H9 (cell line): ENCODE measurements around the gene ISYNA1. TPM values are rescaled to one million over a fixed set of nuclear protein-coding genes. Genes with fewer than 3 reads are reported as not detected.

Experiments used
- DNase-seq: peaks from one replicate; pipeline ENCODE4 v3.0.0-alpha.2; 2017
- H2AFZ ChIP-seq: one replicate; pipeline ENCODE4 v1.6.1; 2013; ENCODE audit warnings: mild to moderate bottlenecking, low read length, control low read depth, moderate library complexity
- H2AK5ac ChIP-seq: 2 replicates; pipeline ENCODE4 v1.6.1; 2013; ENCODE audit warnings: low read length, control low read depth, mixed read lengths; ENCODE audit not compliant: insufficient read length
- H2BK120ac ChIP-seq: one replicate; pipeline ENCODE4 v1.6.1; 2013; ENCODE audit warnings: low read depth, mild to moderate bottlenecking, low read length, control low read depth, inconsistent platforms; ENCODE audit not compliant: poor library complexity, severe bottlenecking
- H2BK12ac ChIP-seq: 2 replicates; pipeline ENCODE4 v1.6.1; 2013; ENCODE audit warnings: low read length, control low read depth, mixed read lengths, low read depth; ENCODE audit not compliant: insufficient read length
- H2BK15ac ChIP-seq: 2 replicates; pipeline ENCODE4 v1.6.1; 2013; ENCODE audit warnings: low read depth, low read length, control low read depth
- H2BK20ac ChIP-seq: one replicate; pipeline ENCODE4 v1.6.1; 2013; ENCODE audit warnings: low read depth, mild to moderate bottlenecking, low read length, control low read depth, inconsistent platforms; ENCODE audit not compliant: poor library complexity, severe bottlenecking
- H2BK5ac ChIP-seq: 2 replicates; pipeline ENCODE4 v1.6.1; 2013; ENCODE audit warnings: low read length, control low read depth, mixed read lengths; ENCODE audit not compliant: insufficient read length
- H3K14ac ChIP-seq: 2 replicates; pipeline ENCODE4 v1.6.1; 2013; ENCODE audit warnings: low read length, control low read depth; ENCODE audit not compliant: insufficient read depth
- H3K18ac ChIP-seq: 2 replicates; pipeline ENCODE4 v1.6.1; 2013; ENCODE audit warnings: low read depth, mild to moderate bottlenecking, mixed read lengths, low read length, control low read depth; ENCODE audit not compliant: insufficient read length
- H3K23ac ChIP-seq: 2 replicates; pipeline ENCODE4 v1.6.1; 2013; ENCODE audit warnings: low read length, control low read depth, mixed read lengths, low read depth; ENCODE audit not compliant: insufficient read length
- H3K23me2 ChIP-seq: 2 replicates; pipeline ENCODE4 v1.6.1; 2013; ENCODE audit warnings: low read depth, mild to moderate bottlenecking, mixed read lengths, low read length, control low read depth; ENCODE audit not compliant: insufficient read length, poor library complexity, severe bottlenecking
- H3K27ac ChIP-seq: 2 replicates; pipeline ENCODE4 v1.5.1; 2013; ENCODE audit warnings: low read length, control low read depth, mixed read lengths, low read depth; ENCODE audit not compliant: insufficient read length
- H3K27me3 ChIP-seq: 2 replicates; pipeline ENCODE4 v1.6.1; 2013; ENCODE audit warnings: low read length, control low read depth, inconsistent platforms; ENCODE audit not compliant: insufficient read depth
- H3K4ac ChIP-seq: 2 replicates; pipeline ENCODE4 v1.6.1; 2013; ENCODE audit warnings: low read depth, mild to moderate bottlenecking, control low read depth, inconsistent platforms, low read length, moderate library complexity
- H3K4me1 ChIP-seq: 2 replicates; pipeline ENCODE4 v1.6.1; 2013; ENCODE audit warnings: low read length, control low read depth, inconsistent platforms; ENCODE audit not compliant: insufficient read depth
- H3K4me2 ChIP-seq: 2 replicates; pipeline ENCODE4 v1.6.1; 2013; ENCODE audit warnings: low read length, control low read depth, mixed read lengths; ENCODE audit not compliant: insufficient read length, insufficient read depth
- H3K56ac ChIP-seq: 2 replicates; pipeline ENCODE4 v1.6.1; 2013; ENCODE audit warnings: low read depth, mild to moderate bottlenecking, mixed read lengths, low read length, control low read depth; ENCODE audit not compliant: insufficient read length
- H3K79me1 ChIP-seq: 2 replicates; pipeline ENCODE4 v1.6.1; 2013; ENCODE audit warnings: low read depth, mild to moderate bottlenecking, moderate library complexity, low read length, control low read depth, inconsistent platforms; ENCODE audit not compliant: insufficient read depth, poor library complexity, severe bottlenecking
- H3K79me2 ChIP-seq: 2 replicates; pipeline ENCODE4 v1.6.1; 2013; ENCODE audit warnings: low read length, control low read depth, inconsistent platforms; ENCODE audit not compliant: insufficient read depth
- H3K9ac ChIP-seq: 2 replicates; pipeline ENCODE4 v1.6.1; 2013; ENCODE audit warnings: low read length, control low read depth, mixed read lengths; ENCODE audit not compliant: insufficient read length; ENCODE audit errors: extremely low read depth
- H3K9me3 ChIP-seq: one replicate; pipeline ENCODE4 v1.6.1; 2013; ENCODE audit warnings: low read depth, low read length, inconsistent platforms; ENCODE audit not compliant: control insufficient read depth
- H3T11ph ChIP-seq: one replicate; pipeline ENCODE4 v1.6.1; 2013; ENCODE audit warnings: mild to moderate bottlenecking, low read length, control low read depth, inconsistent platforms
- H4K20me1 ChIP-seq: one replicate; pipeline ENCODE4 v1.6.1; 2013; ENCODE audit not compliant: control insufficient read depth, insufficient read length, insufficient read depth
- H4K5ac ChIP-seq: 2 replicates; pipeline ENCODE4 v1.6.1; 2013; ENCODE audit warnings: low read depth, mild to moderate bottlenecking, mixed read lengths, low read length, control low read depth; ENCODE audit not compliant: insufficient read length
- H4K8ac ChIP-seq: replicated peaks from 2 replicates; pipeline ENCODE4 v1.6.1; 2013; ENCODE audit warnings: low read length, control low read depth, mixed read lengths, low read depth; ENCODE audit not compliant: insufficient read length
- H4K91ac ChIP-seq: 2 replicates; pipeline ENCODE4 v1.6.1; 2013; ENCODE audit warnings: low read depth, mild to moderate bottlenecking, moderate library complexity, mixed read lengths, low read length, control low read depth; ENCODE audit not compliant: insufficient read length
- H3K27ac Mint-ChIP-seq, 3 experiments: 2 replicates in 2 of 3; 3 replicates in 1 of 3; pipeline ENCODE4 v1.8.0; 2020 to 2021; ENCODE audit warnings: mixed read lengths in 3 of 3, mild to moderate bottlenecking in 1 of 3, moderate library complexity in 1 of 3
- H3K27me3 Mint-ChIP-seq: 2 replicates; pipeline ENCODE4 v1.8.0; 2021; ENCODE audit warnings: low read depth, mild to moderate bottlenecking, moderate library complexity, mixed read lengths
- H3K36me3 Mint-ChIP-seq, 3 experiments: 2 replicates in 2 of 3; 3 replicates in 1 of 3; pipeline ENCODE4 v1.8.0; 2020 to 2021; ENCODE audit warnings: low read depth in 3 of 3, mixed read lengths in 3 of 3; ENCODE audit not compliant: insufficient read depth in 1 of 3
- H3K4me1 Mint-ChIP-seq, 2 experiments: 2 replicates each; pipeline ENCODE4 v1.8.0; 2020; ENCODE audit warnings: mixed read lengths in 2 of 2
- H3K4me3 Mint-ChIP-seq, 2 experiments: 2 replicates in 1 of 2; 3 replicates in 1 of 2; pipeline ENCODE4 v1.8.0; 2020 to 2021; ENCODE audit warnings: mild to moderate bottlenecking in 2 of 2, mixed read lengths in 2 of 2, moderate library complexity in 1 of 2
- H3K9me3 Mint-ChIP-seq, 2 experiments: 2 replicates in 1 of 2; 3 replicates in 1 of 2; pipeline ENCODE4 v1.8.0; 2020; ENCODE audit warnings: mild to moderate bottlenecking in 2 of 2, mixed read lengths in 2 of 2, moderate library complexity in 1 of 2
- WGBS: extraction: QIAGEN DNeasy Blood & Tissue Kit; methylation state at CpG from one replicate; pipeline ENCODE4 v1.1.7; 2013; ENCODE audit warnings: missing lambda C conversion rate, low lambda C conversion rate, mixed read lengths; ENCODE audit not compliant: insufficient read length; ENCODE audit errors: extremely low coverage; 5-methylcytosine and 5-hydroxymethylcytosine counted together
- total RNA-seq: library from RNA; stranded (reverse); gene quantifications from 2 replicates; pipeline ENCODE4 v1.2.1, GENCODE V29; 2021
- TF ChIP-seq, protein P1 (sequence below): fragments of 200-600 bp; sonication (generic); conservative IDR thresholded peaks from 3 replicates; pipeline ENCODE4 v1.8.0; 2021; ENCODE audit warnings: antibody characterized with exemption, mild to moderate bottlenecking

ISYNA1 gene
- total RNA-seq, 1 experiment from 2014 or later, result 241 TPM

DNA sequence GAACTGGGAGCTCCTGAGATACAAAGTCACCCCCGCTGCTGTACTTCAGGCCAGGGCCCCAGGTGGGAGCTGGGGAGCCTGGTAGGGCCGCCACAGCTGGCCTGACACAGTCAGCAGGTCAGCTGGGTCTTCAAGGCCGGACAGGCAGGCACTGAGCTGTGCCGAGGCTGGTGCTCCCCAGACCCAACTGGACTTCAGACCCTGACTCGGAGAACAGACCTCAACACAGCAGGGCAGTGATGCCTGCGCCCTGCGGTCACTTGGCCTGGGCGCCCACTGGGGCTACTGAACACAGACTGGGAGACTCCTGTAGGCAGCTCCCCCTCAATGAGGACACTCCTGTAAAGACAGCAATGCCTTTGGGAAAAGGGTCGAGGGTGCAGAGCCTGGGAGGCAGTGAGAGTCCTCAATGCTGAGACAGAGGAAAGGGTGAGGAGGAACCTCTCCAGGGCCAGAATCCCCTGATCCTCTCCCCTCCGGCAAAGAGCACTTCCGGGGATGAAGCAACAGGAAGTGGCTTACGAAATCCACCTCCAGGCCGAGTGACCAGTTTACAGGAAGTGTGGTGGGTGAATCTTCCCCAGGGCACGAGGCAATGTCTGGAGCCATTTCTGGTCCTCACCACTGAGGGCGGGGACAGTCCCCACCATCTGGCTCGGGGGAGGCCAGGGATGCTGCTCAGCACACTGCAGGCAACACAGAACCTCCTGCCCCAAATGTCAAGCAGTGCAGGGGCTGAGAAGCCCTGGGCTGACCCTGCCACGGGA lies 40.8 kb upstream of the ISYNA1 start:
- no peak overlapping the region for H3K4me3 Mint-ChIP-seq
- no peaks in the 10 kb centered on the region; a peak in 1 of 5 replicates for H3K9me3 Mint-ChIP-seq
- Histone ChIP-seq H2BK20ac (no peak overlapping the region), H4K8ac (no peak overlapping the region), H3K4me1 (no peaks in the 10 kb centered on the region; the same call in 1 of the 2 replicates), H3K56ac (no peak overlapping the region), H4K5ac (no peak overlapping the region), H2AFZ (no peak overlapping the region), H3T11ph (no peak overlapping the region), H3K79me1 (peaks cover 2% of the 10 kb centered on the region), H3K27ac (no peak overlapping the region), H3K14ac (no peak overlapping the region; the same call in 1 of the 2 replicates), H3K27me3 (no peaks in the 10 kb centered on the region), H3K23me2 (no peaks in the 10 kb centered on the region), H2BK5ac (no peak overlapping the region), H3K23ac (no peak overlapping the region), H2BK15ac (no peak overlapping the region), H3K79me2 (no peaks in the 10 kb centered on the region; the same call in 1 of the 2 replicates), H2BK120ac (no peak overlapping the region), H3K9me3 (no peaks in the 10 kb centered on the region), H3K9ac (no peak overlapping the region), H2AK5ac (no peak overlapping the region), H3K4me2 (no peak overlapping the region), H3K18ac (no peak overlapping the region), H2BK12ac (no peak overlapping the region), H4K20me1 (no peaks in the 10 kb centered on the region), H4K91ac (no peak overlapping the region), H3K4ac (no peak overlapping the region)
- H3K4me1 Mint-ChIP-seq, result peaks cover 22 to 30% of the 10 kb centered on the region in 2 experiments
- TF ChIP-seq, protein P1, sequence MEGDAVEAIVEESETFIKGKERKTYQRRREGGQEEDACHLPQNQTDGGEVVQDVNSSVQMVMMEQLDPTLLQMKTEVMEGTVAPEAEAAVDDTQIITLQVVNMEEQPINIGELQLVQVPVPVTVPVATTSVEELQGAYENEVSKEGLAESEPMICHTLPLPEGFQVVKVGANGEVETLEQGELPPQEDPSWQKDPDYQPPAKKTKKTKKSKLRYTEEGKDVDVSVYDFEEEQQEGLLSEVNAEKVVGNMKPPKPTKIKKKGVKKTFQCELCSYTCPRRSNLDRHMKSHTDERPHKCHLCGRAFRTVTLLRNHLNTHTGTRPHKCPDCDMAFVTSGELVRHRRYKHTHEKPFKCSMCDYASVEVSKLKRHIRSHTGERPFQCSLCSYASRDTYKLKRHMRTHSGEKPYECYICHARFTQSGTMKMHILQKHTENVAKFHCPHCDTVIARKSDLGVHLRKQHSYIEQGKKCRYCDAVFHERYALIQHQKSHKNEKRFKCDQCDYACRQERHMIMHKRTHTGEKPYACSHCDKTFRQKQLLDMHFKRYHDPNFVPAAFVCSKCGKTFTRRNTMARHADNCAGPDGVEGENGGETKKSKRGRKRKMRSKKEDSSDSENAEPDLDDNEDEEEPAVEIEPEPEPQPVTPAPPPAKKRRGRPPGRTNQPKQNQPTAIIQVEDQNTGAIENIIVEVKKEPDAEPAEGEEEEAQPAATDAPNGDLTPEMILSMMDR, result no peak
- H3K27ac Mint-ChIP-seq, result peak overlapping the region; percentile 28 to 70 (median 61); a peak in 4 of 7 replicates
- no CpG with 5 or more reads among the region's 17 CpGs for WGBS
- H3K27me3 Mint-ChIP-seq, result no peaks in the 10 kb centered on the region
- no peak for DNase-seq
- H3K36me3 Mint-ChIP-seq, result peaks cover 0 to 3% (median 2%) of the 10 kb centered on the region in 3 experiments; a peak in 1 of 7 replicates
